Endothelial cell (in vitro differentiated cells): ENCODE data around the gene ZNF687. TPM values are rescaled to one million over a fixed set of nuclear protein-coding genes. Genes with fewer than 3 reads are reported as not detected.

Experiments
- DNase-seq: peaks from one replicate; pipeline ENCODE4 v3.0.0; 2021; ENCODE audit warnings: low spot score
- H3K27ac Mint-ChIP-seq: one replicate; pipeline ENCODE4 v1.8.0; 2021; ENCODE audit warnings: mixed read lengths, inconsistent platforms; ENCODE audit not compliant: unreplicated experiment
- H3K27me3 Mint-ChIP-seq: one replicate; pipeline ENCODE4 v1.8.0; 2021; ENCODE audit warnings: mild to moderate bottlenecking, moderate library complexity, mixed read lengths, inconsistent platforms; ENCODE audit not compliant: unreplicated experiment
- H3K36me3 Mint-ChIP-seq: one replicate; pipeline ENCODE4 v1.8.0; 2021; ENCODE audit warnings: mild to moderate bottlenecking, low read depth, mixed read lengths, inconsistent platforms; ENCODE audit not compliant: unreplicated experiment
- H3K4me1 Mint-ChIP-seq: one replicate; pipeline ENCODE4 v1.8.0; 2021; ENCODE audit warnings: mild to moderate bottlenecking, mixed read lengths, inconsistent platforms; ENCODE audit not compliant: unreplicated experiment
- H3K4me3 Mint-ChIP-seq: one replicate; pipeline ENCODE4 v1.8.0; 2021; ENCODE audit warnings: mild to moderate bottlenecking, mixed read lengths, inconsistent platforms; ENCODE audit not compliant: unreplicated experiment
- H3K9me3 Mint-ChIP-seq: one replicate; pipeline ENCODE4 v1.8.0; 2021; ENCODE audit warnings: mixed read lengths, inconsistent platforms; ENCODE audit not compliant: unreplicated experiment
- CTCF ChIP-seq: fragments of 200-600 bp; sonication (generic); IDR thresholded peaks from one replicate; pipeline ENCODE4 v1.5.0; 2021; ENCODE audit warnings: antibody characterized with exemption; ENCODE audit not compliant: unreplicated experiment
- total RNA-seq: library from RNA; stranded (reverse); fragmentation: NEBNext Ultra II Directional; extraction: Animal tissue kit (Norgen Biotek cat#: 25700); gene quantifications from one replicate; pipeline ENCODE4 v1.2.1, GENCODE V29; 2021; ENCODE audit not compliant: unreplicated experiment

The ZNF687 gene
- total RNA-seq, 1 donor from 2014 or later: 29.9 TPM

- no peak for TF ChIP-seq CTCF
- Mint-ChIP-seq H3K36me3 (peaks cover 10% of the 10 kb centered on the region), H3K27ac (peak within 1 kb of the TSS; percentile 95), H3K4me3 (peak within 1 kb of the TSS; percentile 97), H3K4me1 (peaks cover 21% of the 10 kb centered on the region), H3K9me3 (no peaks in the 10 kb centered on the region), H3K27me3 (peaks cover 3% of the 10 kb centered on the region)
- peak; percentile 86 for DNase-seq
These were observed 45.3 kb downstream of the ZNF687 start, which contains the start of gene PI4KB for GRCh38 chr1:151327223-151327902. Gene PI4KB, minus strand, starts transcription at chr1:151327416. Its CDS starts 10,935 bp downstream, at chr1:151316481.

- peaks cover 10% of the 10 kb centered on the region for H3K36me3 Mint-ChIP-seq
- peak; percentile 20 for DNase-seq
- peaks cover 21% of the 10 kb centered on the region for H3K4me1 Mint-ChIP-seq
- H3K27me3 Mint-ChIP-seq: peaks cover 3% of the 10 kb centered on the region
- H3K4me3 Mint-ChIP-seq: peak overlapping the region; percentile 97
- no peaks in the 10 kb centered on the region for H3K9me3 Mint-ChIP-seq
- TF ChIP-seq CTCF: no peak
- peak overlapping the region; percentile 94 for H3K27ac Mint-ChIP-seq
These were observed 46.0 kb downstream of the ZNF687 start for GRCh38 chr1:151327903-151328674.

- Mint-ChIP-seq H3K9me3 (no peaks in the 10 kb centered on the region), H3K27me3 (peaks cover 1% of the 10 kb centered on the region), H3K36me3 (no peaks in the 10 kb centered on the region), H3K27ac (no peak overlapping the region), H3K4me3 (no peak overlapping the region), H3K4me1 (no peaks in the 10 kb centered on the region)
- DNase-seq: no peak
- no peak for TF ChIP-seq CTCF
These were observed 52.7 kb downstream of the ZNF687 start for GRCh38 chr1:151334822-151335221.

GRCh38 chr1:151336556-151336955 lies 54.5 kb downstream of the ZNF687 start:
- H3K27ac Mint-ChIP-seq: no peak overlapping the region
- H3K4me1 Mint-ChIP-seq: peaks cover 5% of the 10 kb centered on the region
- no peaks in the 10 kb centered on the region for H3K36me3 Mint-ChIP-seq
- no peak for DNase-seq
- H3K27me3 Mint-ChIP-seq: peaks cover 1% of the 10 kb centered on the region
- H3K4me3 Mint-ChIP-seq: no peak overlapping the region
- no peaks in the 10 kb centered on the region for H3K9me3 Mint-ChIP-seq
- TF ChIP-seq CTCF: no peak
